ENCODE data around the gene ABCC4. TPM values are rescaled to one million over a fixed set of nuclear protein-coding genes. Genes with fewer than 3 reads are reported as not detected.

ABCC4 gene
- total RNA-seq, 1 donor from 2014 or later = 2.5 TPM

- intact Hi-C loops (cut with DNase I) = no loop called here
- no peak for ATAC-seq (ENCODE audit: poor library complexity)
- no peak for DNase-seq
Measured at GRCh38 chr13:95237310-95237870, 63.9 kb downstream of the ABCC4 start.

GRCh38 chr13:95236774-95237173 is 64.5 kb downstream of the ABCC4 start:
- intact Hi-C loops (cut with DNase I) = no loop called here
- no peak for ATAC-seq (ENCODE audit: poor library complexity)
- no peak for DNase-seq

GRCh38 chr13:95235974-95236373 is 65.3 kb downstream of the ABCC4 start:
- intact Hi-C loops (cut with DNase I) = no loop called here
- ATAC-seq (ENCODE audit: poor library complexity) = no peak
- no peak for DNase-seq

- intact Hi-C loops (cut with DNase I) = no loop called here
- ATAC-seq (ENCODE audit: poor library complexity) (no peak), DNase-seq (no peak)
Measured at GRCh38 chr13:95235199-95235756, 66.0 kb downstream of the ABCC4 start.

- DNase-seq (no peak), ATAC-seq (ENCODE audit: poor library complexity) (no peak)
- intact Hi-C loops (cut with DNase I) = no loop called here
Measured at GRCh38 chr13:95234242-95234641, 67.0 kb downstream of the ABCC4 start.

- no peak for ATAC-seq (ENCODE audit: poor library complexity)
- intact Hi-C loops (cut with DNase I) = no loop called here
- DNase-seq = no peak
Measured at GRCh38 chr13:95233026-95233635, 68.1 kb downstream of the ABCC4 start.

GRCh38 chr13:95231393-95231792 is 69.9 kb downstream of the ABCC4 start:
- ATAC-seq (ENCODE audit: poor library complexity) (no peak), DNase-seq (no peak)
- intact Hi-C loops (cut with DNase I) = no loop called here

- no peak for ATAC-seq (ENCODE audit: poor library complexity)
- DNase-seq = no peak
- intact Hi-C loops (cut with DNase I) = no loop called here
Measured at GRCh38 chr13:95229855-95230254, 71.4 kb downstream of the ABCC4 start.

GRCh38 chr13:95228130-95228529 is 73.1 kb downstream of the ABCC4 start:
- DNase-seq (no peak), ATAC-seq (ENCODE audit: poor library complexity) (no peak)
- intact Hi-C loops (cut with DNase I) = no loop called here

GRCh38 chr13:95226932-95227695 is 74.1 kb downstream of the ABCC4 start:
- intact Hi-C loops (cut with DNase I) = no loop called here
- no peak for DNase-seq
- ATAC-seq (ENCODE audit: poor library complexity) = peak; percentile 67

- no peak for DNase-seq
- no peak for ATAC-seq (ENCODE audit: poor library complexity)
- intact Hi-C loops (cut with DNase I) = no loop called here
Measured at GRCh38 chr13:95226476-95226875, 74.8 kb downstream of the ABCC4 start.

GRCh38 chr13:95226050-95226449 is 75.2 kb downstream of the ABCC4 start:
- DNase-seq = no peak
- ATAC-seq (ENCODE audit: poor library complexity) = no peak
- intact Hi-C loops (cut with DNase I) = no loop called here

- no peak for DNase-seq
- intact Hi-C loops (cut with DNase I) = no loop called here
- no peak for ATAC-seq (ENCODE audit: poor library complexity)
Measured at GRCh38 chr13:95224064-95224463, 77.2 kb downstream of the ABCC4 start.

- no peak for DNase-seq
- intact Hi-C loops (cut with DNase I) = no loop called here
- ATAC-seq (ENCODE audit: poor library complexity) = no peak
Measured at GRCh38 chr13:95222733-95223018, 78.6 kb downstream of the ABCC4 start.

- DNase-seq = no peak
- ATAC-seq (ENCODE audit: poor library complexity) = no peak
- intact Hi-C loops (cut with DNase I) = no loop called here
Measured at GRCh38 chr13:95221971-95222732, 79.1 kb downstream of the ABCC4 start.

GRCh38 chr13:95220611-95221010 is 80.6 kb downstream of the ABCC4 start:
- DNase-seq = no peak
- intact Hi-C loops (cut with DNase I) = no loop called here
- ATAC-seq (ENCODE audit: poor library complexity) = no peak

GRCh38 chr13:95217920-95218830 is 83.1 kb downstream of the ABCC4 start:
- DNase-seq (no peak), ATAC-seq (ENCODE audit: poor library complexity) (no peak)
- intact Hi-C loops (cut with DNase I) = no loop called here

GRCh38 chr13:95216182-95216581 is 85.1 kb downstream of the ABCC4 start:
- no peak for ATAC-seq (ENCODE audit: poor library complexity)
- no peak for DNase-seq
- intact Hi-C loops (cut with DNase I) = no loop called here
